Activated CD4-positive, CD25-positive, alpha-beta regulatory T cell treated with anti-CD3 and anti-CD28 coated beads, Interleukin-2, amount 50 U/mL, for 16 hours (primary cell): ENCODE results near the gene CDCA7L.

Experiments
- DNase-seq: peaks from one replicate; pipeline ENCODE4 v3.0.0-alpha.2; 2020; ENCODE audit warnings: low read depth, low spot score

The CDCA7L gene

GRCh38 chr7:21945454-21946221 is at the start of gene CDCA7L:
TSS of gene CDCA7L (minus strand) at chr7:21945899. CDS start at chr7:21945804, 95 bp downstream.
- peak; percentile 12 for DNase-seq

GRCh38 chr7:21986096-21986495 is 40.4 kb upstream of the CDCA7L start:
- no peak for DNase-seq

- DNase-seq, result no peak
Measured at GRCh38 chr7:21984042-21984441, 38.3 kb upstream of the CDCA7L start.

DNA sequence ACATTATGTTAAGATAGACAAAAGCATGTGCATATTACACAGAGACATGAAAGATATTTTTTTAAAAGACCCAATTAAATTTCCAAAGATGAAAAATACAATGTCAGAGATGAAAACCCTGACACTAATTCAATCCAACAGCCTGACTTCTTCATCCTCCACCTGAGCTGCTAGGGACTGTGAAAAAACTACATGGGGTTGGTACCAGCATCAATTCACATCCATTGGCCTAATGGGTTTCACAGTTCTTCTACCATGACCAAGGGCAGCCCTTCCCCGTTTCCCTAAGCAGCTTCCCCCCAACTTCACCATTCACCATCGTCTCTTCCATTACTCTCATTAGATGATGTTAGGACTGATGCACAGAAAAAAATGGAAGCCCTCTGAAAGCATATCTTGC is 37.4 kb upstream of the CDCA7L start:
- DNase-seq, result no peak

- DNase-seq, result no peak
Measured at GRCh38 chr7:21981524-21981923, 35.8 kb upstream of the CDCA7L start.

- no peak for DNase-seq
Measured at GRCh38 chr7:21980926-21981500, 35.3 kb upstream of the CDCA7L start.

- no peak for DNase-seq
Measured at GRCh38 chr7:21972397-21972784, 26.7 kb upstream of the CDCA7L start.

DNA sequence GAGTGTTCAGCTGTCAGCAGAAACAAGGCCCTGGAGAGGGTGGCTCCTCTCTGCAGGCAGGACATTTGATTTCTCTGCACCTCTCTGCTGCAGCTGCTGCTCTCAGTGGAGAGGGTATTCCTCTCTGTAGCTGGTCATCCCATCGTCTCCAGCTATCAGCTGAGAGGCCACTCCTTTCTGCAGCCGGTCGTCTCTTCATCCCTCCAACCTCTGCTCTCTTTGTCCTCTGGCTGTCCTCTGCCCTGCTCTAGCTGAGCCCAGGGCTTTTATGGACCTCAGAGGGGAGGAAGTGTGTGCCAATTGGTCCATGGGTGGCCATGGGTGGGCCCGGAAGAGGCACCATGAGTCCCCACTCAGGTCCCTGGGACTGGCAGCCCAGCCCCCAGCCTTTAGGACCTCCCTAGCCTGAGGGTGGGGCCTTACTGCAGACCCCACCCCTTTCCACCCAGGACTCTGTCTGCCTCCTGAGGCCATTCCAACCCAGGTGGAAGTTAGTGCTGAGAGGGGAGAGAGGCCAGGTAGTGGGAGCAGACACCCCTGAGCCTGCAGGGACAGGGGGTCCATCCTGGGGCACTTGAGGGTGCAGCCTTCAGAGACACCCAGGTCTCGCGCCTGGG is 26.2 kb upstream of the CDCA7L start:
- DNase-seq, result no peak

GRCh38 chr7:21969822-21970221 is 24.1 kb upstream of the CDCA7L start:
- DNase-seq, result no peak

GRCh38 chr7:21967598-21968003 is 21.9 kb upstream of the CDCA7L start:
- DNase-seq, result no peak

DNA sequence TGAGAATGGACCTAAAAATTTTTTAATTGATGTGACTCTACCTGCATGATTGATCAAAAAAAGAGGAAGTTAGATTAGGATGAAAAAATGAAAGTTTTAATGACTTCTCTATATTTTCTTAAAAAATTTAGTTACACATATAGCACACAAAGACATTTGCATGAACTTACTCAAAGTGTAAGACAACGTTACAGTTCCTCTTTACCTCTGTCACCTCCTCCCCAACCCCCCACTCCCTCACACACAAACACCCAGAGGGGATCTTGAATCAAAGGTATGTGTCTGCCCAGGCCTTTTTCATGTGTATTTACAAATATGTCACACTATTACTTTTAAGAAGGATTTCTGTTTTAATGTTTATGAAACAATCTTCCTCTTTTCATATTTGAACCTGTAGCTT is 20.6 kb upstream of the CDCA7L start:
- no peak for DNase-seq

DNA sequence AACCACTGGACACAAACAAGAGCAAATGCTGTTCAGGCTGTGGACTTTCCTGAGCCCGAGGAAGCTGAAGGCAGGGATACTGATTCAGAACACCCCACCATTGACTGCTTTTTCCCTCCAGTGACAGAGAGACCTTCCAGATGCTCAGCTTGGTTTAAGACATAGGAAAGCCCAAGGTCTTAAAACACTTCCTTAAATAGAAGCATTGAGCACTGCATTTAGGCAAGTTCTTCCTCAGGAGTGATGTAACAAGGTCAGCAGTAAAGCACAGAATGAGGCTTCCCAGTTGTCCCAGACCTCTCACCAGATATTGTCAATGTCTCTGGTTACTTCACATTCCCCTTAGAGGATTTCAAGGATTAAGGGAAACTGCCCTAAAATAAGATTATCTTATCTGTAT is 19.6 kb upstream of the CDCA7L start:
- DNase-seq, result no peak

DNA sequence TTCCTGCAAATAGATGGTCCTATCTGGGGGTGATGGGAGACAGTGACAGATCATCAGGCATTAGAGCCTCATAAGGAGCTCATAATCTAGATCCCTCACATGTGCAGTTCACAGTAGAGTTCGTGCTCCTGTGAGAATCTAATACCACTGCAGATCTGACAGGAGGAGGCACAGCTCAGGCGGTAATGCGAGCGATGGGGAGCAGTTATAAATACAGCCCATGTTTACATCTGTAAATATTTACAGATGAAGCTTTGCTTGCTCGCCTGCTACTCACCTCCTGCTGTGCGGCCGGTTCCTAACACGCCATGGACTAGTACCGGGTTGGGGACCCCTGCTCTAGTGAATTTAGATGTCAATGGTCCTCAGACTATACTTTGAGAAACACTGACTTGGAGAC is 17.0 kb upstream of the CDCA7L start:
- DNase-seq, result no peak

- no peak for DNase-seq
Measured at GRCh38 chr7:21960922-21961321, 15.2 kb upstream of the CDCA7L start.

DNA sequence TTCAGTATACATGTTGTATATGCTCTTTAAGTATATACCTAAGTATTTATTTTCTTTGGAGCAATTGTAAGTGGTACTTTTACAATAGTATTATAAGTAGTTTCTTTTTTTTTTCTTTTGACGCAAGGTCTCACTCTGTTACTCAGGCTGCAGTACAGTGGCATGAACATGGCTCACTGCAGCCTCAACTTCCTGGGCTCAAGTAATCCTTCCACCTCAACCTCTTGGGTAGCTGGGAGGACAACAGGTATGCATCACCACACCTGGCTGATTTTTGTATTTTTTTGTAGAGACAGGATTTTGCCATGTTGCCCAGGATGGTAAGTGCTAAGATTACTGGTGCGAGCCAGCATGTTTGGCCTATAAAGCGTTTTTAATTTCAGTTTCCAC is 13.7 kb upstream of the CDCA7L start:
- DNase-seq, result no peak

GRCh38 chr7:21953781-21954180 is 8.1 kb upstream of the CDCA7L start:
- DNase-seq, result no peak

- DNase-seq, result no peak
Measured at GRCh38 chr7:21948887-21949540, 3.3 kb upstream of the CDCA7L start.

GRCh38 chr7:21948364-21948763 is 2.7 kb upstream of the CDCA7L start:
- no peak for DNase-seq

DNA sequence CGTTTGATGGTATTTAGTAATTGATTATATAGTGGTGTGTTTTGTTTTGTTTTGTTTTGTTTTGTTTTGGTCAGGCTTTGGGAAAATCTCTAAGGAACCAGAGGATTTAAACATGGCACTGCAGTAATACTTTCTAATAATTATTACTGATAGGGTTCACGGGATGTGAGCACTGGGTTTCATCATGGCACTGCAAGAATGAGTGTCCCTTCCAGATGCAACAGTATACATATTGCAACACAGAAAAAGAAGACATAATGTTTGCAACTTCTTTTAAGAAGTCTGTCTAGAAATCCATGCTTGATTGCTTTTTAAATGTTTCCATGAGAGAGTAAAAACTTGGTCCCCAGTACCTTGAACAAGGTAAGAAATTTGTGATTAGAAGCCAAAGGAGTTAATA is 2.2 kb upstream of the CDCA7L start:
- no peak for DNase-seq

- no peak for DNase-seq
Measured at GRCh38 chr7:21947056-21947455, 1.4 kb upstream of the CDCA7L start.

- DNase-seq, result no peak
Measured at GRCh38 chr7:21946222-21946709, 567 bp upstream of the CDCA7L start.
